Brain microvascular endothelial cell (primary cell): ENCODE results near the gene PBX1.

Experiments used
- DNase-seq: peaks from one replicate; pipeline ENCODE4 v3.0.0-alpha.2; 2020
- H3K27ac ChIP-seq: fragments of 250-450 bp; sonication (Bioruptor Pico); 2 replicates; pipeline ENCODE4 v1.5.1; 2020; ENCODE audit warnings: mild to moderate bottlenecking, moderate library complexity
- H3K27me3 ChIP-seq: fragments of 250-450 bp; sonication (Bioruptor Pico); replicated peaks from 2 replicates; pipeline ENCODE4 v1.5.1; 2020; ENCODE audit warnings: mild to moderate bottlenecking
- H3K36me3 ChIP-seq: fragments of 250-450 bp; sonication (Bioruptor Pico); replicated peaks from 2 replicates; pipeline ENCODE4 v1.5.1; 2020; ENCODE audit warnings: mild to moderate bottlenecking
- H3K4me3 ChIP-seq: 2 replicates; pipeline ENCODE4 v1.5.1; 2011; ENCODE audit warnings: low read depth, mild to moderate bottlenecking, control low read depth, low read length, moderate library complexity
- CTCF ChIP-seq: IDR thresholded peaks from 2 replicates; pipeline ENCODE4 v1.5.1; 2011; ENCODE audit warnings: low read depth, mild to moderate bottlenecking, moderate library complexity, low read length, control low read depth, inconsistent platforms; ENCODE audit errors: missing control alignments
- in situ Hi-C: cut with HindIII; loops from 2 replicates; pipeline ENCODE4 v1.10.0; 2017; ENCODE audit warnings: low sequenced_read_pairs, low pct_ligation_motif_present

Gene PBX1

GRCh38 chr1:164671323-164671965 lies 112.5 kb downstream of the PBX1 start:
- Histone ChIP-seq H3K27me3 (no peaks in the 10 kb centered on the region), H3K27ac (no peak overlapping the region), H3K4me3 (no peak overlapping the region), H3K36me3 (no peaks in the 10 kb centered on the region)
- DNase-seq: no peak
- no peak for TF ChIP-seq CTCF
- in situ Hi-C loops: no loop called here

GRCh38 chr1:164671966-164672571 lies 113.1 kb downstream of the PBX1 start:
- Histone ChIP-seq H3K4me3 (no peak overlapping the region), H3K36me3 (no peaks in the 10 kb centered on the region), H3K27ac (no peak overlapping the region), H3K27me3 (no peaks in the 10 kb centered on the region)
- no peak for TF ChIP-seq CTCF
- in situ Hi-C loops: no loop called here
- no peak for DNase-seq

GRCh38 chr1:164672588-164672987 lies 113.6 kb downstream of the PBX1 start:
- H3K4me3 ChIP-seq: no peak overlapping the region
- H3K36me3 ChIP-seq: no peaks in the 10 kb centered on the region
- DNase-seq: no peak
- H3K27me3 ChIP-seq: no peaks in the 10 kb centered on the region
- no peak overlapping the region for H3K27ac ChIP-seq
- no peak for TF ChIP-seq CTCF
- in situ Hi-C loops: no loop called here

GRCh38 chr1:164673584-164674214 lies 114.7 kb downstream of the PBX1 start:
- H3K4me3 ChIP-seq: no peak overlapping the region
- H3K27ac ChIP-seq: no peak overlapping the region
- H3K36me3 ChIP-seq: no peaks in the 10 kb centered on the region
- TF ChIP-seq CTCF: peak; percentile 74
- in situ Hi-C loops: no loop called here
- no peak for DNase-seq
- no peaks in the 10 kb centered on the region for H3K27me3 ChIP-seq

- TF ChIP-seq CTCF: no peak
- no peak overlapping the region for H3K4me3 ChIP-seq
- H3K36me3 ChIP-seq: no peaks in the 10 kb centered on the region
- no peak overlapping the region for H3K27ac ChIP-seq
- peak; percentile 39 for DNase-seq
- H3K27me3 ChIP-seq: no peaks in the 10 kb centered on the region
- in situ Hi-C loops: no loop called here
Measured at GRCh38 chr1:164675342-164675904, 116.4 kb downstream of the PBX1 start.
